WI38 (cell line): ENCODE data around the gene GALNT17.

Source experiments
- H3K4me3 ChIP-seq: 2 replicates; pipeline ENCODE4 v1.5.1; 2011; ENCODE audit warnings: low read depth, mild to moderate bottlenecking, control low read depth, low read length
- CTCF ChIP-seq: IDR thresholded peaks from 2 replicates; pipeline ENCODE4 v1.5.1; 2012; ENCODE audit warnings: low read depth, mild to moderate bottlenecking, control low read depth, low read length

GALNT17 gene

GRCh38 chr7:71235253-71235652 is 103.3 kb downstream of the GALNT17 start:
- no peak for TF ChIP-seq CTCF
- H3K4me3 ChIP-seq, result no peak overlapping the region

GRCh38 chr7:71236230-71237105 is 104.5 kb downstream of the GALNT17 start:
- TF ChIP-seq CTCF, result no peak
- H3K4me3 ChIP-seq, result no peak overlapping the region

DNA sequence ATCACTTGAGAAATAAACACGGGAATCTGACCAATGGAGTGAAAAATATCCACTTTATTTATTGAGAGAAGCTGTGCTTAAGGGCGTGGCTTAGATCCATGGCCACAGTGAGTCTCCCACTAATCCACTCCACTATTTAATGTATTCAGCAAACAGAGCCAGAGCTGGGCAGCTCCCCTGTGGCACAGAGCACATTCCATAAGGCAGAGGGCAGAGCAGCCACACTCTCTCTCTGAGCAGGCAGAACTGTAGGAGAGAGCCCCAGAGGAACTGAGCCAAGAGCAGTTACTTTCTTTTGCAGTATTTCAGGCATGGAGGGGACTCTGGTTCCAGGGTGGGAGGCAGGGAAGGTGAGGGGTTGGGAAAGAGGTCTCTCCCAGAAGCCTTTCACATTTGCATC is 106.0 kb downstream of the GALNT17 start:
- no peak for TF ChIP-seq CTCF

DNA sequence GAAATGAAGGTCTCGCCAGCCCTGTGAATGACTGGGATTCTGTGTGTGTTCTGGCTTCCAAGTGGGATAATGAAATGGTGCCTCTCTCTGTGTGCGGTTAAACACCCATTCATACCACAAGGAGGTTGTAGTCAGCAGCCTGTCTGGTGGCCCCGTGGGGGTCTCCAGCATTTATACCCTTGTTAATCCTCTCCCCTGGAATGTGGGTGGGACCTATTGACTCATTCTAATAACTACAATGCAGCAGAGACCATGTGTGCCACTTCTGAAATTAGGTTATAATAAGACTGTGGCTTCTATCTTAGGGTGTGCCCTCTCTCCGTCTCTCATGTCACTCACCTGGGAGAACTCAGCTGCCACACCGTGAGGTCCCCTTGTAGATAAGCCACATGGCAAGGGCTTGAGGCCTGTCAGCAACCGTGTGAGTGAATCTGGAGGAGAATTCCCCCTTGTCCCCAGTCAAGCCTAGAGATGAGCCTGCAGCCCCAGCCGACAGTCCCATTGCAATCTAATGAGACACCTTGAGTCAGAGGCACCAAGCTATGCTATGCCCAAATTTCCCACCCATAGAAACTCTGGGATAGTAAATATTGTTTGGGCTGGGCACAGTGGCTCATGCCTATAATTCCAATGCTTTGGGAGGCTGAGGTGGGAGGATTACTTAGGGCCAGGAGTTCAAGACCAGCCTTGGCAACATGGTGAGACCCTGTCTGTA is 106.8 kb downstream of the GALNT17 start:
- no peak overlapping the region for H3K4me3 ChIP-seq
- no peak for TF ChIP-seq CTCF

More for the DNA sequence above, 106.0 kb downstream of the GALNT17 start:
- no peak overlapping the region for H3K4me3 ChIP-seq

DNA sequence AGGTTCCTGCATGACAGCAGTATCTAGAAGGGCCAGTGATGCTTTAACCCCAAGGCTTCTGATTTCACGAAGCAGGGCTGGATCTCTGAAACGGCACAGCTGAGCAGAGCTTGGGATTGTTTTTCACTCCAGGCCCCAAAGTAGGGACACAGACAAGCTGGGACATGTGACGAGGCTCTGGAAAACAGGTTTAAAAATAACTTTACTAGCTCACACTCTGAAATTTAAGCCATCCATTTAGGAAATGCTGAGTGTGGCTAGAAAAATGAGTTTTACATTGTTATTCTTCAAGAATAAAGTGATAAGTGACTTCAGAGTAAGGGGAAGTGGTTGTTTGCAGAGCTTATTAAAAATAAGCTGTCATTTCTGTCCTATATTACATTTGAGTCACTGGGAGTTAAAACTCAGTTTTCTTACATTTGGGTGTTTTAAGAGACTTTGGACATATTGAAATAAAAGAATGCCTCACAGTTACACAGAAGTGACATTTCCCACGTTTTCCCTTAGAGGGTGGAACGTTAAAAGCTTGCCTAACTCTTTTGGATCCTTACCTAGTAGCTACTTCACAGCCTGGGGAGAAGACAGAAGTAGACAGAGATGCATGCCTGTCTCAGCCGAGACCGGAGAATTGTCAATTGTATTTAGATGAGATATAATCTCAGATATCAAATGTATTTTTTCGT is 107.8 kb downstream of the GALNT17 start:
- no peak overlapping the region for H3K4me3 ChIP-seq
- no peak for TF ChIP-seq CTCF

- TF ChIP-seq CTCF, result no peak
Observed at GRCh38 chr7:71243736-71244410, 111.9 kb downstream of the GALNT17 start.

More at GRCh38 chr7:71243736-71244410, 111.9 kb downstream of the GALNT17 start:
- H3K4me3 ChIP-seq, result no peak overlapping the region
